A549 (cell line): ENCODE measurements around the gene PDE4C. TPM values are rescaled to one million over a fixed set of nuclear protein-coding genes. Genes with fewer than 3 reads are reported as not detected.
A peak's percentile ranks its signal among the peaks of the same experiment; 100 is the strongest.

Source experiments
- ATAC-seq, 2 experiments: fragments of 200-7000 bp in 1 of 2; fragments of >200 bp in 1 of 2; cut with Nextera tagmentation in 1 of 2; cut with Tn5 transposase in 1 of 2; 3 replicates each; pipeline versions ENCODE4 v1.8.0 to v1.9.1; 2018 to 2020; ENCODE audit warnings: mild to moderate bottlenecking in 1 of 2, moderate library complexity in 1 of 2
- CTCF ChIA-PET: fragments of 300-600 bp; sonication (Branson Sonifier 250); formaldehyde crosslinking; extraction: SDS; loops from one replicate; lab custom pipeline; 2021; ENCODE audit warnings: antibody characterized with exemption, inconsistent platforms; lab: Yijun Ruan, JAX
- POLR2A ChIA-PET: fragments of 350-600 bp; formaldehyde crosslinking; extraction: SDS; loops from one replicate; lab custom pipeline; 2021; ENCODE audit warnings: antibody characterized with exemption, inconsistent platforms; lab: Yijun Ruan, JAX
- DNase-seq, 2 experiments: peaks; one replicate each; pipeline versions ENCODE4 v3.0.0 to v3.0.0-alpha.2; 2011 to 2016; ENCODE audit warnings: low read depth in 1 of 2, low spot score in 1 of 2
- FAIRE-seq: peaks from 2 replicates; lab custom pipeline; 2011; peaks lifted over from hg19 to GRCh38; lab: Jason Lieb, UNC
- H3K27ac ChIP-seq, 2 experiments: fragments of >200 bp; sonication (Bioruptor Twin); formaldehyde crosslinking; 3 replicates each; pipeline ENCODE4 v1.5.1; 2016 to 2017
- H3K4me1 ChIP-seq: fragments of >200 bp; sonication (Bioruptor Twin); formaldehyde crosslinking; 3 replicates; pipeline ENCODE4 v1.6.1; 2016
- H3K4me2 ChIP-seq: fragments of >200 bp; sonication (Bioruptor Twin); formaldehyde crosslinking; 3 replicates; pipeline ENCODE4 v1.6.1; 2016
- H3K4me3 ChIP-seq: fragments of >200 bp; sonication (Bioruptor Twin); formaldehyde crosslinking; 3 replicates; pipeline ENCODE4 v1.5.1; 2016
- H3K9me3 ChIP-seq: fragments of >200 bp; sonication (Bioruptor Twin); formaldehyde crosslinking; 3 replicates; pipeline ENCODE4 v1.6.1; 2016
- BCL3 ChIP-seq: fragments of >200 bp; sonication (Bioruptor Twin); formaldehyde crosslinking; IDR thresholded peaks from 3 replicates; pipeline ENCODE4 v1.6.1; 2016
- BHLHE40 ChIP-seq: IDR thresholded peaks from 2 replicates; pipeline ENCODE4 v1.6.1; 2012; ENCODE audit warnings: low read depth, low read length, inconsistent platforms
- CBX2 ChIP-seq: fragments of 200-600 bp; sonication (generic); IDR thresholded peaks from 2 replicates; pipeline ENCODE4 v1.6.1; 2016; ENCODE audit warnings: low read depth, mild to moderate bottlenecking, borderline replicate concordance
- CBX8 ChIP-seq: fragments of 200-600 bp; sonication (generic); IDR thresholded peaks from 2 replicates; pipeline ENCODE4 v1.6.1; 2016
- CEBPB ChIP-seq, 2 experiments: fragments of >200 bp in 1 of 2; sonication (Bioruptor Twin) in 1 of 2; formaldehyde crosslinking in 1 of 2; IDR thresholded peaks; 2 replicates each; pipeline ENCODE4 v1.6.1; 2012 to 2016
- CHD2 ChIP-seq: fragments of 150-350 bp; IDR thresholded peaks from 2 replicates; pipeline ENCODE4 v1.6.1; 2014; ENCODE audit warnings: low read length; ENCODE audit not compliant: partially characterized antibody
- E2F6 ChIP-seq: IDR thresholded peaks from 2 replicates; pipeline ENCODE4 v1.6.1; 2012; ENCODE audit warnings: low read depth, borderline replicate concordance
- FOSL2 ChIP-seq, 2 experiments: fragments of 450-650 bp in 1 of 2; fragments of >200 bp in 1 of 2; sonication (Bioruptor Twin) in 1 of 2; formaldehyde crosslinking; IDR thresholded peaks; 2 replicates each; pipeline versions ENCODE4 v1.5.0 to v1.6.1; 2016 to 2020; ENCODE audit warnings: mild to moderate bottlenecking in 1 of 2, moderate library complexity in 1 of 2
- FOXS1 ChIP-seq: fragments of 250-450 bp; sonication (Bioruptor Pico); IDR thresholded peaks from 2 replicates; pipeline ENCODE4 v1.5.0; 2020; ENCODE audit warnings: mild to moderate bottlenecking, moderate library complexity
- HMGXB4 ChIP-seq: fragments of 250-450 bp; sonication (Bioruptor Pico); IDR thresholded peaks from 2 replicates; pipeline ENCODE4 v1.5.0; 2021; ENCODE audit warnings: mild to moderate bottlenecking, moderate library complexity, borderline replicate concordance
- HOXA7 ChIP-seq: fragments of 250-450 bp; sonication (Bioruptor Pico); IDR thresholded peaks from 2 replicates; pipeline ENCODE4 v1.5.0; 2020; ENCODE audit warnings: mild to moderate bottlenecking, moderate library complexity
- HOXB13 ChIP-seq: fragments of 250-450 bp; sonication (Bioruptor Pico); IDR thresholded peaks from 2 replicates; pipeline ENCODE4 v1.5.0; 2020; ENCODE audit warnings: low read depth, mild to moderate bottlenecking, moderate library complexity
- JUNB ChIP-seq: fragments of >200 bp; sonication (Bioruptor Twin); formaldehyde crosslinking; IDR thresholded peaks from 2 replicates; pipeline ENCODE4 v1.6.1; 2016
- KDM1A ChIP-seq: fragments of 200-600 bp; sonication (generic); IDR thresholded peaks from 2 replicates; pipeline ENCODE4 v1.6.1; 2016; ENCODE audit warnings: low read depth, mild to moderate bottlenecking
- MAX ChIP-seq: IDR thresholded peaks from 2 replicates; pipeline ENCODE4 v1.6.1; 2012
- MYC ChIP-seq: IDR thresholded peaks from 2 replicates; pipeline ENCODE4 v1.6.1; 2012; ENCODE audit warnings: mild to moderate bottlenecking, inconsistent platforms, low read length, improper control_type of control experiment, borderline replicate concordance
- POLR2A ChIP-seq: IDR thresholded peaks from 2 replicates; pipeline ENCODE4 v1.6.1; 2012; ENCODE audit warnings: mild to moderate bottlenecking, low read length
- RAD21 ChIP-seq, 2 experiments: fragments of >200 bp in 1 of 2; sonication (Bioruptor Twin) in 1 of 2; formaldehyde crosslinking in 1 of 2; IDR thresholded peaks in 1 of 2; conservative IDR thresholded peaks in 1 of 2; 2 replicates in 1 of 2; 3 replicates in 1 of 2; pipeline ENCODE4 v1.6.1; 2012 to 2018; ENCODE audit warnings: inconsistent platforms in 1 of 2
- RARB ChIP-seq: fragments of 250-450 bp; sonication (Bioruptor Pico); IDR thresholded peaks from 2 replicates; pipeline ENCODE4 v1.8.0; 2021; ENCODE audit warnings: mild to moderate bottlenecking, moderate library complexity
- RNF2 ChIP-seq: fragments of 200-600 bp; sonication (generic); IDR thresholded peaks from 2 replicates; pipeline ENCODE4 v1.6.1; 2016; ENCODE audit warnings: low read depth, mild to moderate bottlenecking, antibody characterized with exemption, moderate library complexity, borderline replicate concordance
- TFCP2L1 ChIP-seq: fragments of 250-450 bp; sonication (Bioruptor Pico); IDR thresholded peaks from 2 replicates; pipeline ENCODE4 v1.5.0; 2021; ENCODE audit warnings: mild to moderate bottlenecking
- USF2 ChIP-seq: fragments of 450-650 bp; IDR thresholded peaks from 2 replicates; pipeline ENCODE4 v1.6.1; 2014; ENCODE audit warnings: antibody characterized with exemption
- ZFP36 ChIP-seq: fragments of 450-650 bp; IDR thresholded peaks from 2 replicates; pipeline ENCODE4 v1.6.1; 2014; ENCODE audit warnings: borderline replicate concordance; ENCODE audit not compliant: partially characterized antibody
- ZSCAN20 ChIP-seq: fragments of 250-450 bp; sonication (Bioruptor Pico); IDR thresholded peaks from 2 replicates; pipeline ENCODE4 v1.8.0; 2022; ENCODE audit warnings: mild to moderate bottlenecking, moderate library complexity
- WGBS: methylation state at CpG from one replicate; pipeline ENCODE4 v1.1.6; 2017; ENCODE audit errors: missing lambda C conversion rate; 5-methylcytosine and 5-hydroxymethylcytosine counted together
- polyA plus RNA-seq, 4 experiments: library from polyadenylated mRNA; depleted of rRNA in 3 of 4; stranded (reverse); fragments of >200 nt; fragmentation: RNase III in 1 of 4; extraction: RNeasy Plus Mini Kit Qiagen cat#74134 plus additional on column Dnase treatment in 1 of 4; gene quantifications; 2 replicates in 3 of 4; 3 replicates in 1 of 4; pipeline ENCODE4 v1.2.3, GENCODE V29; 2011 to 2017

PDE4C gene
- polyA plus RNA-seq, 2 of the 4 experiments (the other 2 are of a cell fraction), result 0.25 to 0.65 TPM

GRCh38 chr19:18179957-18180356, 46.3 kb downstream of the PDE4C start:
- no peak overlapping the region for H3K27ac ChIP-seq
- WGBS, result 77% methylated on average over 5 of the region's 5 CpGs
- ATAC-seq (no peak), FAIRE-seq (no peak), DNase-seq (no peak)
- H3K9me3 ChIP-seq, result no peaks in the 10 kb centered on the region
- ChIA-PET POLR2A (interaction anchor here (0.6 kb wide), 1 partner anchor 40 kb away, joined by 3 read pairs; no protein-coding TSS in a partner anchor), CTCF (interaction anchor here (1.2 to 1.8 kb wide), 4 partner anchors 9 to 72 kb away, joined by 3 to 5 read pairs (median 3); no protein-coding TSS in a partner anchor)
- TF ChIP-seq HMGXB4 (CRISPR knock-in tag) (no peak), JUNB (no peak), RARB (CRISPR knock-in tag) (no peak), CBX8 (no peak), FOXS1 (no peak), RNF2 (no peak), MYC (no peak), FOSL2 (IDR thresholded peaks at IDR 0.05) (no peak), FOSL2 (CRISPR knock-in tag; IDR thresholded peaks at IDR 0.05) (no peak), MAX (no peak), CHD2 (no peak), BCL3 (no peak), HOXA7 (CRISPR knock-in tag) (no peak), HOXB13 (CRISPR knock-in tag) (no peak)
- no peak overlapping the region for H3K4me2 ChIP-seq
- no peaks in the 10 kb centered on the region for H3K4me1 ChIP-seq
- H3K4me3 ChIP-seq, result no peak overlapping the region

DNA sequence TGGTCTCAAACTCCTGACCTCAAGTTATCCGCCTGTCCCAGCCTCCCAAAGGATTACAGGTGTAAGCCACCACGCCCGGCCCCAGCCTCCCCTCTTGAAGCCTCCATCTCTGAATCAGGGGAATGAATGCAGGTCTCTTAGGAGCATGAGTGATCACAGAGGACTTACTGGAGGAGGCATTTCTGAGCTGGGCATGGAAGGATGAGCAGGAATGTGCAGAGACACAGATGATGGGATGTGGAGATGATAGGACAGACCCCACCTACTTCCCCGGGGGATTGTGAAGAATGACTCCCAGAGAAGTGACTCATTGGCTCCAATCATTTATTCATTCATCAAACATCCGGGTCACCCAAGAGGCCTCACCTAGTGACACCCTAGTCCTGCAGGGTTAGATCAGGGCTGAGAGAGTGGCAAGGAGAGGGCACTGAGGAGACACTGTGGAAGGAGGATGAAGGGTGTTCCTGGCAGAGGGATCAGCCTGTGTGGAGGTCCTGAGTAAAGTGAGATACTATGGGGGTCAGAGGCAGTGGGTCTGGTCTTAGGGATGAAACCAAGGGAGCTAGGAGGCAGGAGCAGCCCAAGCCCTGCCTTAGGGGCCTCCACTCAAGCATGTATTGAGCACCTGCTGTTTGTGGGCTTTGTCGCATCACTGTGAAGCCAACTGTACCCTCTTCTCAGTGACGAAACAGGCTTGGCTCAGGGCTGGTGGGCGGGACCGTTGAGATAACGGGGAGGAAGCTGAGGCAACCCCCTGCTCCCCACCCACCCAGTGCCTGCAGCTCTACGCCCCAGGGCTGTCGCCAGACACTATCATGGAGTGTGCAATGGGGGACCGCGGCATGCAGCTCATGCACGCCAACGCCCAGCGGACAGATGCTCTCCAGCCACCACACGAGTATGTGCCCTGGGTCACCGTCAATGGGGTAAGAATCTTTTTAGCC, 49.6 kb downstream of the PDE4C start:
- ATAC-seq, result no peak
- Histone ChIP-seq H3K9me3 (no peaks in the 10 kb centered on the region), H3K27ac (no peak overlapping the region), H3K4me1 (peaks cover 4% of the 10 kb centered on the region; the same call in 1 of the 3 replicates), H3K4me3 (no peak overlapping the region)
- CTCF ChIA-PET, result interaction anchor here (0.9 to 2.0 kb wide), 4 partner anchors 10 to 75 kb away, joined by 3 to 10 read pairs (median 6); no protein-coding TSS in a partner anchor
- no peak for TF ChIP-seq USF2
- peak; percentile 53 for TF ChIP-seq ZFP36
- TF ChIP-seq, all 56 proteins: peak for 1
- POLR2A ChIA-PET, result interaction anchor here (1.0 kb wide), 1 partner anchor 16 kb away, joined by 4 read pairs; the partner anchor contains the start of gene MPV17L2
- no peak for FAIRE-seq
- H3K4me2 ChIP-seq, result no peak overlapping the region
- DNase-seq, result no peak
- WGBS, result 81% methylated on average over 14 of the region's 19 CpGs

DNA sequence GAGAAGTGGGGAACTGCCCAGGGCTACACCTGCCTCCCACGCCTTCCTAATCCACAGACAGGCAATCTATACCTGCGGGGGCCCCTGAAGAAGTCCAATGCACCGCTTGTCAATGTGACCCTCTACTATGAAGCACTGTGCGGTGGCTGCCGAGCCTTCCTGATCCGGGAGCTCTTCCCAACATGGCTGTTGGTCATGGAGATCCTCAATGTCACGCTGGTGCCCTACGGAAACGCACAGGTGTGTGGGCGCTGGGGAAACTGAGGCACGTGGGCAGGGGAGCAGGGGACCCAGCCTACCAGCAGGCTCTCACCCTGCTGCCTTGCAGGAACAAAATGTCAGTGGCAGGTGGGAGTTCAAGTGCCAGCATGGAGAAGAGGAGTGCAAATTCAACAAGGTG, 51.3 kb downstream of the PDE4C start:
- Histone ChIP-seq H3K4me3 (no peak overlapping the region), H3K4me2 (peak overlapping the region; percentile 99; the same call in 1 of the 3 replicates), H3K4me1 (peaks cover 4% of the 10 kb centered on the region; the same call in 1 of the 3 replicates), H3K9me3 (no peaks in the 10 kb centered on the region), H3K27ac (no peak overlapping the region)
- DNase-seq, result no peak
- WGBS, result 97% methylated on average over 6 of the region's 11 CpGs
- TF ChIP-seq ZSCAN20 (CRISPR knock-in tag) (no peak), POLR2A (no peak), KDM1A (no peak), CBX2 (no peak), TFCP2L1 (CRISPR knock-in tag) (no peak), E2F6 (no peak), FOXS1 (no peak), JUNB (no peak), RAD21 (conservative IDR thresholded peaks at IDR 0.05 in 1 of 2, IDR thresholded peaks at IDR 0.05 in 1 of 2) (no peak), HOXB13 (CRISPR knock-in tag) (no peak), BHLHE40 (no peak), CEBPB (IDR thresholded peaks at IDR 0.05) (no peak)
- FAIRE-seq, result no peak
- ATAC-seq, result no peak
- ChIA-PET CTCF (interaction anchor here (0.5 to 2.0 kb wide), 3 partner anchors 13 to 305 kb away, joined by 3 to 8 read pairs (median 5); no protein-coding TSS in a partner anchor), POLR2A (interaction anchor here (0.6 kb wide), 1 partner anchor 14 kb away, joined by 3 read pairs; no protein-coding TSS in a partner anchor)
